HepG2 (cell line): ENCODE measurements around the gene ADGRG6.

Experiments used
- KDM4B ChIP-seq: sonication (generic); formaldehyde crosslinking; IDR thresholded peaks from 2 replicates; pipeline ENCODE4 v1.4.0; 2020; ENCODE audit warnings: missing genetic modification reagents
- ZNF446 ChIP-seq: sonication (generic); formaldehyde crosslinking; IDR thresholded peaks from 2 replicates; pipeline ENCODE4 v1.5.0; 2020; ENCODE audit warnings: mild to moderate bottlenecking, missing genetic modification reagents
- TF ChIP-seq, protein P1 (sequence below): sonication (generic); formaldehyde crosslinking; IDR thresholded peaks from one replicate; pipeline ENCODE4 v1.5.1; 2020; ENCODE audit warnings: mild to moderate bottlenecking, missing genetic modification reagents; ENCODE audit errors: not compliant biosample characterization

DNA sequence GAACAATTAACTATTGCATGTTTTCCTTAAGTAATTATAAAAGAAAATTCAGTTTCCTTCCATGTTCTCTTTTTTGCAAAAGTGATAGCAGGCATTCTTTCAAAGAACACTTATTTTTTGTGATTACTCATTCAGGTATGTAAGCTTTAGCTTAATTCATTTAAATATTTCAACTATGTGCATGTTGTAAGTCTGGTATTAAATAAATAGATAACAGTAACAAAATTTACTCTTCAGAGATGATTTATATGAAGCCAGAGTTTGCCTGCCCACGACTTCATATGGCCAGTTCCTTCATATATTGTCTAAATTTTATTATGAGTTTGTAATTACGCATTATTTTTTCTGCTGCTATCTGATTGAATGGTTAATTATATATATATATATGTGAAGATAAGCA lies 110.9 kb downstream of the ADGRG6 start:
- no peak for TF ChIP-seq ZNF446 (CRISPR knock-in tag)
- no peak for TF ChIP-seq KDM4B (CRISPR knock-in tag)
- TF ChIP-seq, protein P1, sequence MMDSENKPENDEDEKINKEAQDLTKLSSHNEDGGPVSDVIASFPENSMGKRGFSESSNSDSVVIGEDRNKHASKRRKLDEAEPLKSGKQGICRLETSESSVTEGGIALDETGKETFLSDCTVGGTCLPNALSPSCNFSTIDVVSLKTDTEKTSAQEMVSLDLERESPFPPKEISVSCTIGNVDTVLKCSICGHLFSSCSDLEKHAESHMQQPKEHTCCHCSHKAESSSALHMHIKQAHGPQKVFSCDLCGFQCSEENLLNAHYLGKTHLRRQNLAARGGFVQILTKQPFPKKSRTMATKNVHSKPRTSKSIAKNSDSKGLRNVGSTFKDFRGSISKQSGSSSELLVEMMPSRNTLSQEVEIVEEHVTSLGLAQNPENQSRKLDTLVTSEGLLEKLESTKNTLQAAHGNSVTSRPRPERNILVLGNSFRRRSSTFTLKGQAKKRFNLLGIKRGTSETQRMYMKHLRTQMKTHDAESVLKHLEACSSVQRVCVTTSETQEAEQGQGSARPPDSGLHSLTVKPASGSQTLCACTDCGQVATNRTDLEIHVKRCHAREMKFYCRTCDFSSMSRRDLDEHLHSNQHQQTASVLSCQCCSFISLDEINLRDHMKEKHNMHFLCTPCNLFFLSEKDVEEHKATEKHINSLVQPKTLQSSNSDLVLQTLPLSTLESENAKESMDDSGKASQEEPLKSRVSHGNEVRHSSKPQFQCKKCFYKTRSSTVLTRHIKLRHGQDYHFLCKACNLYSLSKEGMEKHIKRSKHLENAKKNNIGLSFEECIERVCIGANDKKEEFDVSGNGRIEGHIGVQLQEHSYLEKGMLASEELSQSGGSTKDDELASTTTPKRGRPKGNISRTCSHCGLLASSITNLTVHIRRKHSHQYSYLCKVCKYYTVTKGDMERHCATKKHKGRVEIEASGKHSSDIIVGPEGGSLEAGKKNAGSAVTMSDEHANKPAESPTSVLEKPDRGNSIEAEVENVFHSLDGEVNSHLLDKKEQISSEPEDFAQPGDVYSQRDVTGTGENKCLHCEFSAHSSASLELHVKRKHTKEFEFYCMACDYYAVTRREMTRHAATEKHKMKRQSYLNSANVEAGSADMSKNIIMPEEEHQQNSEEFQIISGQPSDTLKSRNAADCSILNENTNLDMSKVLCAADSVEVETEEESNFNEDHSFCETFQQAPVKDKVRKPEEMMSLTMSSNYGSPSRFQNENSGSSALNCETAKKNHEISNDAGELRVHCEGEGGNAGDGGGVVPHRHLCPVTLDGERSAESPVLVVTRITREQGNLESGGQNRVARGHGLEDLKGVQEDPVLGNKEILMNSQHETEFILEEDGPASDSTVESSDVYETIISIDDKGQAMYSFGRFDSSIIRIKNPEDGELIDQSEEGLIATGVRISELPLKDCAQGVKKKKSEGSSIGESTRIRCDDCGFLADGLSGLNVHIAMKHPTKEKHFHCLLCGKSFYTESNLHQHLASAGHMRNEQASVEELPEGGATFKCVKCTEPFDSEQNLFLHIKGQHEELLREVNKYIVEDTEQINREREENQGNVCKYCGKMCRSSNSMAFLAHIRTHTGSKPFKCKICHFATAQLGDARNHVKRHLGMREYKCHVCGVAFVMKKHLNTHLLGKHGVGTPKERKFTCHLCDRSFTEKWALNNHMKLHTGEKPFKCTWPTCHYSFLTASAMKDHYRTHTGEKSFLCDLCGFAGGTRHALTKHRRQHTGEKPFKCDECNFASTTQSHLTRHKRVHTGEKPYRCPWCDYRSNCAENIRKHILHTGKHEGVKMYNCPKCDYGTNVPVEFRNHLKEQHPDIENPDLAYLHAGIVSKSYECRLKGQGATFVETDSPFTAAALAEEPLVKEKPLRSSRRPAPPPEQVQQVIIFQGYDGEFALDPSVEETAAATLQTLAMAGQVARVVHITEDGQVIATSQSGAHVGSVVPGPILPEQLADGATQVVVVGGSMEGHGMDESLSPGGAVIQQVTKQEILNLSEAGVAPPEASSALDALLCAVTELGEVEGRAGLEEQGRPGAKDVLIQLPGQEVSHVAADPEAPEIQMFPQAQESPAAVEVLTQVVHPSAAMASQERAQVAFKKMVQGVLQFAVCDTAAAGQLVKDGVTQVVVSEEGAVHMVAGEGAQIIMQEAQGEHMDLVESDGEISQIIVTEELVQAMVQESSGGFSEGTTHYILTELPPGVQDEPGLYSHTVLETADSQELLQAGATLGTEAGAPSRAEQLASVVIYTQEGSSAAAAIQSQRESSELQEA (CRISPR knock-in tag) = no peak
